WERI-Rb-1 (cell line): Measurements from ENCODE around the gene PITRM1.
"Not testable (repeated sequence)": the region's sequence is repeated elsewhere in the genome, so short reads cannot be mapped to it uniquely, and the experiment has no call there.

Source experiments
- DNase-seq: peaks from one replicate; pipeline ENCODE4 v3.0.0-alpha.2; 2020
- H3K27ac ChIP-seq: fragments of 250-450 bp; sonication (Bioruptor Pico); 2 replicates; pipeline ENCODE4 v1.5.1; 2020; ENCODE audit warnings: mild to moderate bottlenecking, moderate library complexity
- H3K27me3 ChIP-seq: fragments of 250-450 bp; sonication (Bioruptor Pico); 2 replicates; pipeline ENCODE4 v1.5.1; 2021; ENCODE audit warnings: mild to moderate bottlenecking, low read depth, moderate library complexity; ENCODE audit not compliant: insufficient read depth, severe bottlenecking
- H3K36me3 ChIP-seq: fragments of 250-450 bp; sonication (Bioruptor Pico); 2 replicates; pipeline ENCODE4 v1.5.1; 2020; ENCODE audit warnings: mild to moderate bottlenecking, moderate library complexity
- H3K4me3 ChIP-seq: 2 replicates; pipeline ENCODE4 v1.5.1; 2011; ENCODE audit warnings: low read depth, mild to moderate bottlenecking, control low read depth, low read length
- H3K9me3 ChIP-seq: fragments of 250-450 bp; sonication (Bioruptor Pico); 2 replicates; pipeline ENCODE4 v1.5.1; 2021; ENCODE audit warnings: mild to moderate bottlenecking, moderate library complexity; ENCODE audit not compliant: severe bottlenecking
- TF ChIP-seq, protein P1 (sequence below): IDR thresholded peaks from 2 replicates; pipeline ENCODE4 v1.5.1; 2011; ENCODE audit warnings: low read depth, mild to moderate bottlenecking, control low read depth, inconsistent platforms, low read length

The PITRM1 gene, protein sequence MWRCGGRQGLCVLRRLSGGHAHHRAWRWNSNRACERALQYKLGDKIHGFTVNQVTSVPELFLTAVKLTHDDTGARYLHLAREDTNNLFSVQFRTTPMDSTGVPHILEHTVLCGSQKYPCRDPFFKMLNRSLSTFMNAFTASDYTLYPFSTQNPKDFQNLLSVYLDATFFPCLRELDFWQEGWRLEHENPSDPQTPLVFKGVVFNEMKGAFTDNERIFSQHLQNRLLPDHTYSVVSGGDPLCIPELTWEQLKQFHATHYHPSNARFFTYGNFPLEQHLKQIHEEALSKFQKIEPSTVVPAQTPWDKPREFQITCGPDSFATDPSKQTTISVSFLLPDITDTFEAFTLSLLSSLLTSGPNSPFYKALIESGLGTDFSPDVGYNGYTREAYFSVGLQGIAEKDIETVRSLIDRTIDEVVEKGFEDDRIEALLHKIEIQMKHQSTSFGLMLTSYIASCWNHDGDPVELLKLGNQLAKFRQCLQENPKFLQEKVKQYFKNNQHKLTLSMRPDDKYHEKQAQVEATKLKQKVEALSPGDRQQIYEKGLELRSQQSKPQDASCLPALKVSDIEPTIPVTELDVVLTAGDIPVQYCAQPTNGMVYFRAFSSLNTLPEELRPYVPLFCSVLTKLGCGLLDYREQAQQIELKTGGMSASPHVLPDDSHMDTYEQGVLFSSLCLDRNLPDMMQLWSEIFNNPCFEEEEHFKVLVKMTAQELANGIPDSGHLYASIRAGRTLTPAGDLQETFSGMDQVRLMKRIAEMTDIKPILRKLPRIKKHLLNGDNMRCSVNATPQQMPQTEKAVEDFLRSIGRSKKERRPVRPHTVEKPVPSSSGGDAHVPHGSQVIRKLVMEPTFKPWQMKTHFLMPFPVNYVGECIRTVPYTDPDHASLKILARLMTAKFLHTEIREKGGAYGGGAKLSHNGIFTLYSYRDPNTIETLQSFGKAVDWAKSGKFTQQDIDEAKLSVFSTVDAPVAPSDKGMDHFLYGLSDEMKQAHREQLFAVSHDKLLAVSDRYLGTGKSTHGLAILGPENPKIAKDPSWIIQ

GRCh38 chr10:3172446-3173170, at the start of gene PITRM1:
Gene PITRM1, minus strand, starts transcription at chr10:3172782. Its CDS starts 10 bp downstream, at chr10:3172772.
- TF ChIP-seq, protein P1, sequence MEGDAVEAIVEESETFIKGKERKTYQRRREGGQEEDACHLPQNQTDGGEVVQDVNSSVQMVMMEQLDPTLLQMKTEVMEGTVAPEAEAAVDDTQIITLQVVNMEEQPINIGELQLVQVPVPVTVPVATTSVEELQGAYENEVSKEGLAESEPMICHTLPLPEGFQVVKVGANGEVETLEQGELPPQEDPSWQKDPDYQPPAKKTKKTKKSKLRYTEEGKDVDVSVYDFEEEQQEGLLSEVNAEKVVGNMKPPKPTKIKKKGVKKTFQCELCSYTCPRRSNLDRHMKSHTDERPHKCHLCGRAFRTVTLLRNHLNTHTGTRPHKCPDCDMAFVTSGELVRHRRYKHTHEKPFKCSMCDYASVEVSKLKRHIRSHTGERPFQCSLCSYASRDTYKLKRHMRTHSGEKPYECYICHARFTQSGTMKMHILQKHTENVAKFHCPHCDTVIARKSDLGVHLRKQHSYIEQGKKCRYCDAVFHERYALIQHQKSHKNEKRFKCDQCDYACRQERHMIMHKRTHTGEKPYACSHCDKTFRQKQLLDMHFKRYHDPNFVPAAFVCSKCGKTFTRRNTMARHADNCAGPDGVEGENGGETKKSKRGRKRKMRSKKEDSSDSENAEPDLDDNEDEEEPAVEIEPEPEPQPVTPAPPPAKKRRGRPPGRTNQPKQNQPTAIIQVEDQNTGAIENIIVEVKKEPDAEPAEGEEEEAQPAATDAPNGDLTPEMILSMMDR: no peak
- Histone ChIP-seq H3K36me3 (peaks cover 8% of the 10 kb centered on the region), H3K27ac (peak within 1 kb of the TSS; percentile 59), H3K4me3 (peak within 1 kb of the TSS; percentile 66), H3K27me3 (no peaks in the 10 kb centered on the region), H3K9me3 (no peaks in the 10 kb centered on the region)
- DNase-seq: peak; percentile 96

DNA sequence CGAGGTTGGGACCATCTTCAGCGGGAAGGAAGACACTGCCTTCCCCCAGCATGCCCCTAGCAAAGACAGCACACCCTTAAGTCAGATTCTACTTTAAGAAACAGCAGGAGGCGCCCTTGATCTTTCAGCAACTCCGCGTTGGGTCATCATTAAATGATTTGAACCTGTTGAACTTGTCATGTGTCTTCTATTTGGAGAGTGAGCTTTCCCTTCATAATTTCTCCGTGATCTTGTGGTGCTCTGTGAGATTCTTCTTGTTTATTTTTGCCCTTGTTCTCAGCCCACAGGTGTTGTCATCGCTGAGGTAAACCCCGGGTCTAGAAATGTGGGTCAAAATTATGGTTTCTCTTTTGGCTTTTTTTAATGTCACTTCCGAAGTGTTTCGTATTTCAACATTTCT, 49.5 kb upstream of the PITRM1 start:
- H3K4me3 ChIP-seq: no peak overlapping the region
- no peaks in the 10 kb centered on the region for H3K9me3 ChIP-seq
- no peak overlapping the region for H3K27ac ChIP-seq
- TF ChIP-seq, protein P1: no peak
- no peak for DNase-seq
- H3K27me3 ChIP-seq: no peaks in the 10 kb centered on the region
- H3K36me3 ChIP-seq: no peaks in the 10 kb centered on the region

DNA sequence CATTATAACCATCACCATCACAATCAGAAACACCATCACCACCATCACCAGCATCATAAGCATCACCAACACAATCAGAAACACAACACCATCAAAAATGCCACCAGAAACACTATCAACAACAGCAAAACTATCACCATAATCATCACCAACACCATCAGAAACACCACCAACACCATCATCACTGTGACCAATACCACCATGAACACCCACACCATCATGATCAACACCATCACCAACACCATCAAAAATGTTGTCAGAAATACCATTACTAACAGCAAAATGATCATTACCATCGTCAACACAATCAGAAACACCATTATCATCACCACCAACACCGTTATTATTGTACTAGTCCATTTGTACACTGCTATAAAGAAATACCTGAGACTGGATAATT, 49.0 kb upstream of the PITRM1 start:
- not testable (repeated sequence) for H3K27me3 ChIP-seq, DNase-seq, H3K4me3 ChIP-seq, H3K9me3 ChIP-seq, H3K36me3 ChIP-seq, H3K27ac ChIP-seq

DNA sequence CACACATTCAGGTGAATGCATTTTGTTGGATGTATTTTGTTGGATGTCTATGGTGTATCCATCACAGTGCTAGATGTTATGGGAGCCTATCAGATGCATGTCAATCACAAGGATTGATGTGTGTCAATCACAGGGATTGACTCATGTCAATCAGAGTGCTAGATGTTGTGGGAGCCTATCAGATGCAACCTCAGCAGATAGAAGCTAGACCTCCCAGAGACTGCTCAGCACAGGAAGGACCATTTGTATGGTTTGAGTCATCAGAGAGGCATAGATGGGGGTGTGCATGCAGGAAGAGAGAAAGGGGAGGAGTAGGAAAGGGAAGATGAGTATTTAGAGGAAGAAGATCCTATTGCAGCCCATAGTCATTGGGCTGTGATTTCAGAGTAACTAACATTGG, 48.3 kb upstream of the PITRM1 start:
- DNase-seq: no peak

DNA sequence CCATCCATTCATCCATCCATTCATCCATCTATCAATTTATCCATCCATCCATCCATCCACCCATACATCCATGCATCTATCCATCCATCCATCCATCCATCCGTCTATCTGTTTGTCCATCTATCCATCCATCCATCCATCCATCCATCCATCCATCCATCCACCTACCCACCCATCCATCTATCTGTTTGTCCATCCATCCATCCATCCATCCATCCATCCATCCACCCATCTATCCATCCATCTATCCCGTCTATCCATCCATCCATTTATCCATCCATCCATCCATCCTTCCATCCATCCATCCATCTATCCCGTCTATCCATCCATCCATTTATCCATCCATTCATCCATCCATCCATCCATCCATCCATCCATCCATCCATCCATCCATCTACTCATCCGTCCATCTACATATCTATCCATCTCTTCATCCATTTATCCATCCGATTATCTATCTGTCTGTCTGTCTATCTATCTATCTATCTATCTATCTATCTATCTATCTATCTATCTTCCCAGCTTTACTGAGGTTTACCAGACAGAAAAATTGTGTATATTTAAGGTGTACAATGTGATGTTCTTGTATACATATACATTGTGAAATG, 46.5 kb upstream of the PITRM1 start:
- H3K27me3 ChIP-seq, H3K4me3 ChIP-seq, H3K9me3 ChIP-seq, DNase-seq, H3K27ac ChIP-seq, H3K36me3 ChIP-seq: not testable (repeated sequence)

More for the DNA sequence above, 48.3 kb upstream of the PITRM1 start:
- Histone ChIP-seq H3K36me3 (no peaks in the 10 kb centered on the region), H3K27me3 (no peaks in the 10 kb centered on the region), H3K4me3 (no peak overlapping the region), H3K27ac (no peak overlapping the region), H3K9me3 (no peaks in the 10 kb centered on the region)
- TF ChIP-seq, protein P1: no peak

DNA sequence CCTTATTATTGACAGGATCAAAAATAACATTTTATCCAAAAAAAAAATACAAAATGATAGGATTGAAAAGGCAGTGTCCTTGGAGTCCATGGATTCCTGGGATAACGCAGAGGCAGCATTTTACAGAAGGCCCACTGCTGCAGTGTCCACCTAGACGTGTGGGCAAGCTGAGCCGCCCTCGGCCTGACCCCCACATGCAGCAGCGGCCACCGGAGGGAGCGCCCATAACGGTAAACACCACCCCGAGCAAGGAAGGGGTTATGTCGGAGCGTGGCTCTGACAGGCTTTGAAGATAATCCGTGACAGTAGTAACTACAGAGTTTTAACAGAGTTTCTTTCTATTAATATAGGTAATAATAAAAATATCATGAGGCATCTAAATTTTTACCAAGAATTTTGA, 45.3 kb upstream of the PITRM1 start:
- H3K9me3 ChIP-seq: no peaks in the 10 kb centered on the region
- no peak for DNase-seq
- H3K27ac ChIP-seq: no peak overlapping the region
- H3K4me3 ChIP-seq: no peak overlapping the region
- TF ChIP-seq, protein P1: no peak
- no peaks in the 10 kb centered on the region for H3K27me3 ChIP-seq
- no peaks in the 10 kb centered on the region for H3K36me3 ChIP-seq
